ENCODE data around the gene CRX. TPM values are rescaled to one million over a fixed set of nuclear protein-coding genes. Genes with fewer than 3 reads are reported as not detected.
"Not testable (repeated sequence)": the region's sequence is repeated elsewhere in the genome, so short reads cannot be mapped to it uniquely, and the experiment has no call there.

The CRX gene
- total RNA-seq, 1 donor from 2014 or later = not detected

DNA sequence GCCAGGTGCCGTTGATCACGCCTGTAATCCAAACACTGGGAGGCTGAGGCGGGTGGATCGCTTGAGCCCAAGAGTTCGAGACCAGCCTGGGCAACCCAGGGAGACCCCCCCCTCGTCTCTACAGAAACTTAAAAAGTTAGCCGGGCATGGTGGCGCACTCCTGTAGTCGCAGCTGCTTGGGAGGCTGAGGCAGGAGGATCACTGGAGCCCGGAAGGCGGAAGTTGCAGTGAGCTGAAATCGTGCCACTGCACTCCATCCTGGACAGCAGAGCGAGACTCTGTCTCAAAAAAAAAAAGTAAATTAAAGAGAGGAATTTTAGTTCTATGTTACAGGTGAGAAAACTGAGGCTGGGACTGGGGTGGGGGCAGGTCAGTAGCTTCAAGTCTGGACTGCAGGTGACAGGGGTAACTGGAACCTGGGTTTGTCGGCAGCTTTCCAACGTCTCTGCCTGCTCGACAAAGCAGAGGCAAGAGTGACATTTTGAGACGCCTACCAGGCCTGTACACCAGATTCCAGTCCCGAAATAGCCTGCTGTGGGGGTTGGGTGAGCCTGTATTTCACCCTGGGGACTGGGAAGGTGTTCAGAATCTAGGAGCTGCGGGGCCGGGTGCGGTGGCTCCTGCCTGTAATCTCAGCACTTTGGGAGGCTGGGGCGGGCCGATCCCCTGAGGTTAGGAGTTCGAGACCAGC is 42.1 kb upstream of the CRX start:
- TF ChIP-seq, protein P1, sequence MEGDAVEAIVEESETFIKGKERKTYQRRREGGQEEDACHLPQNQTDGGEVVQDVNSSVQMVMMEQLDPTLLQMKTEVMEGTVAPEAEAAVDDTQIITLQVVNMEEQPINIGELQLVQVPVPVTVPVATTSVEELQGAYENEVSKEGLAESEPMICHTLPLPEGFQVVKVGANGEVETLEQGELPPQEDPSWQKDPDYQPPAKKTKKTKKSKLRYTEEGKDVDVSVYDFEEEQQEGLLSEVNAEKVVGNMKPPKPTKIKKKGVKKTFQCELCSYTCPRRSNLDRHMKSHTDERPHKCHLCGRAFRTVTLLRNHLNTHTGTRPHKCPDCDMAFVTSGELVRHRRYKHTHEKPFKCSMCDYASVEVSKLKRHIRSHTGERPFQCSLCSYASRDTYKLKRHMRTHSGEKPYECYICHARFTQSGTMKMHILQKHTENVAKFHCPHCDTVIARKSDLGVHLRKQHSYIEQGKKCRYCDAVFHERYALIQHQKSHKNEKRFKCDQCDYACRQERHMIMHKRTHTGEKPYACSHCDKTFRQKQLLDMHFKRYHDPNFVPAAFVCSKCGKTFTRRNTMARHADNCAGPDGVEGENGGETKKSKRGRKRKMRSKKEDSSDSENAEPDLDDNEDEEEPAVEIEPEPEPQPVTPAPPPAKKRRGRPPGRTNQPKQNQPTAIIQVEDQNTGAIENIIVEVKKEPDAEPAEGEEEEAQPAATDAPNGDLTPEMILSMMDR (IDR thresholded peaks at IDR 0.05) = no peak
- no peaks in the 10 kb centered on the region for H3K27me3 ChIP-seq (ENCODE audit: low read depth)
- no peaks in the 10 kb centered on the region for H3K9me3 ChIP-seq
- ATAC-seq = peak; percentile 9 to 15
- intact Hi-C loops (cut with DNase I) = no loop called here
- H3K36me3 ChIP-seq = peaks cover 38% of the 10 kb centered on the region
- peak overlapping the region; percentile 80 for H3K4me3 ChIP-seq
- peak overlapping the region; percentile 98 for H3K27ac ChIP-seq
- peaks cover 46% of the 10 kb centered on the region for H3K4me1 ChIP-seq
- DNase-seq = no peak

DNA sequence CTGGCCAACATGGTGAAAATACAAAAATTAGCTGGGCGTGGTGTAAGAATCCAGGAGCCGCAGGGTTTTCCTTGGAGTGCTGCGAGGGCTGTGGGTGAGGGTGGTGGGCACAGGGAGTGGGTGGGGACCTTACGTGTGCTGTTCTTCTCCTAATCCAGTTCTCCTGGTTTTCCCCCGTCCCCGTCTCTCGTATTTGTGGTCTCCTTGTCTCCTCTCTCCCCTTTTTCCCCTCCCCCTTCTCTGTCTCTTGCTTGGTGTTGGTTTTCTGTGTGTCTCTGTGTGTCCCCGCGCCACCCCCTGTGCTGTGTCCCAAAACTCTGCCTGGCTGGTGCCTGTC is 41.6 kb upstream of the CRX start:
- intact Hi-C loops (cut with DNase I) = no loop called here
- ATAC-seq (no peak), DNase-seq (no peak)
- H3K9me3 ChIP-seq = no peaks in the 10 kb centered on the region
- peaks cover 46% of the 10 kb centered on the region for H3K4me1 ChIP-seq
- H3K27ac ChIP-seq = peak overlapping the region; percentile 98
- H3K36me3 ChIP-seq = peaks cover 44% of the 10 kb centered on the region
- TF ChIP-seq, protein P1 (IDR thresholded peaks at IDR 0.05) = no peak
- H3K27me3 ChIP-seq (ENCODE audit: low read depth) = no peaks in the 10 kb centered on the region
- H3K4me3 ChIP-seq = peak overlapping the region; percentile 80

DNA sequence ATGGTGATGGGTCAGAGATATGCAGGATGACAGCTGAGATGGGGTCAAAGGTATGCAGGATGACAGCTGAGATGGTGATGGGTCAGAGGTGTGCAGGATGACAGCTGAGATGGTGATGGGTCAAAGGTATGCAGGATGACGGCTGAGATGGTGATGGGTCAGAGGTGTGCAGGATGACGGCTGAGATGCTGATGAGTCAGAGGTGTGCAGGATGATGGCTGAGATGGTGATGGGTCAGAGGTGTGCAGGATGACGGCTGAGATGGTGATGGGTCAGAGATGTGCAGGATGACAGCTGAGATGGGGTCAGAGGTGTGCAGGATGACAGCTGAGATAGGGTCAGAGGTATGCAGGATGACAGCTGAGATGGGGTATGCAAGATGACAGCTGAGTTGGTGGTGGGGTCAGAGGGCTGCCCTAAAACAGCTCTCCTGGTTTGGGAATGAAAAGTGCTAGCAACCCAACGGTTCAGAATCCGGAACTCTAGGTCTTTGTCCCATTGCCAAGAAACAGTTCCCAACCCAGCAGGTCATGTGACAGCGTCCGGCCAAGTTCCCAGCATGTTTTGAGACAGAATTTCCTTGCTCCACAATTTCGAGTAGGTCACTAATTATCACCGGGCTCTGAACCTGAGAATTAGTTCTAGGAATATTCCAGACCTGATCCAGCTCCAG is 40.0 kb upstream of the CRX start:
- Histone ChIP-seq H3K4me1 (peaks cover 46% of the 10 kb centered on the region), H3K27ac (no peak overlapping the region), H3K36me3 (peaks cover 59% of the 10 kb centered on the region), H3K4me3 (no peak overlapping the region), H3K9me3 (no peaks in the 10 kb centered on the region), H3K27me3 (ENCODE audit: low read depth) (no peaks in the 10 kb centered on the region)
- DNase-seq (no peak), ATAC-seq (no peak)
- intact Hi-C loops (cut with DNase I) = no loop called here
- TF ChIP-seq, protein P1 (IDR thresholded peaks at IDR 0.05) = no peak

DNA sequence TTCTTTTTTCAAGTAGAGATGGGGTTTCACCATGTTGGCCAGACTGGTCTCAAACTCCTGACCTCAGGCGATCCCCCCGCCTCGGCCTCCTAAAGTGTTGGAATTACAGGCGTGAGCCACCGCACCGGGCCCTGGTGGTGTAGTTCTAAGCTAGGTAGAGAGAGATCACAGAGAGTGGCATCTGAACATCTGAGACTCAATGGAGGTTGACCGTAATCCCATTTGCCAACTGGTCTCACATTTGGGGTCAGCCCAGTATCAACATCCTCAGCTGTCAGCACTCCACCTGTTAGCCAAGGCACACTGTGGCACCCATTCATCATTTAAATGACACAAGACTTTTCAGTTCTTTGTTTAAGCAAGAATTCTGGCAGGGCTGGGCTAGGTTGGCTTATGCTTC is 35.2 kb upstream of the CRX start:
- TF ChIP-seq, protein P1 (IDR thresholded peaks at IDR 0.05) = no peak
- no peak overlapping the region for H3K27ac ChIP-seq
- H3K9me3 ChIP-seq = no peaks in the 10 kb centered on the region
- peaks cover 49% of the 10 kb centered on the region for H3K36me3 ChIP-seq
- H3K4me3 ChIP-seq = no peak overlapping the region
- H3K27me3 ChIP-seq (ENCODE audit: low read depth) = no peaks in the 10 kb centered on the region
- intact Hi-C loops (cut with DNase I) = no loop called here
- DNase-seq = no peak
- no peak for ATAC-seq
- peaks cover 12% of the 10 kb centered on the region for H3K4me1 ChIP-seq

DNA sequence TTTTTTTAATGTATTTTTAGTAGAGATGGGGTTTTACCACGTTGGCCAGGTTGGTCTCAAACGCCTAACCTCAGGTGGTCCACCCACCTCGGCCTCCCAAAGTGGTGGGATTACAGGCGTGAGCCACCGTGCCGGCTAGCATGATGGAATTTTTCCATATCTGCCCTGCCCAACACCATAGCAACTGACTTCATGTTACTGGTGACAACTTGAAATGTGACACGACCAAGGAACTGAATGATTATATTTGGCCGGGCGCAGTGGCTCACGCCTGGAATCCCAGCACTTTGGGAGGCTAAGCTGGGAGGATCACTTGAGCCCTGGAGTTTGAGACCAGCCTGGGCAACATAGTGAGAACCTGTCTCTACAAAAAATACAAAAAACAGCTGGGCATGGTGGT is 34.4 kb upstream of the CRX start:
- H3K27ac ChIP-seq; H3K4me3 ChIP-seq; H3K4me1 ChIP-seq; ATAC-seq; intact Hi-C loops (cut with DNase I); DNase-seq; H3K27me3 ChIP-seq (ENCODE audit: low read depth); H3K9me3 ChIP-seq: not testable (repeated sequence)
- H3K36me3 ChIP-seq = peaks cover 46% of the 10 kb centered on the region

DNA sequence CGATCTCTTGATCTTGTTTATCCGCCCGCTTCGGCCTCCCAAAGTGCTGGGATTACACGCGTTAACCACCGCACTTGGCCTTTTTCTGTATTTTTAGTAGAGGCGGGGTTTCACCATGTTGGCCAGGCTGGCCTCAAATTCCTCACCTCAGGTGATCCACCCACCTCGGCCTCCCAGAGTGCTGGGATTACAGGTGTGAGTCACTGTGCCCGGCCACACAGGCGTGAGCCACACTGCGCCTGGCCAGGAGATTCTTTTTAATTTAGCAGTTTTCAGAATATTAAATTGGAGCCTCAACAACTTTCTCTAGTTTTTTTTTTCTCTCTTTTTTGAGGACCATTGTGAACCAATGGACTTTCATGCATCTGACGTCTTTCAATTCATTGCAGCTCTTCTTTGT is 31.9 kb upstream of the CRX start:
- H3K9me3 ChIP-seq; ATAC-seq; DNase-seq; intact Hi-C loops (cut with DNase I); H3K4me3 ChIP-seq; H3K4me1 ChIP-seq; H3K27ac ChIP-seq; H3K27me3 ChIP-seq (ENCODE audit: low read depth): not testable (repeated sequence)
- peaks cover 21% of the 10 kb centered on the region for H3K36me3 ChIP-seq

All from lower lobe of right lung (tissue), 2 donors.